GM10266 (cell line): ENCODE measurements around the gene P2RY8.

Experiments used
- DNase-seq: peaks from one replicate; pipeline ENCODE4 v3.0.0; 2012; ENCODE audit errors: extremely low spot score
- CTCF ChIP-seq: IDR thresholded peaks from 2 replicates; pipeline ENCODE4 v1.5.1; 2012; ENCODE audit warnings: mild to moderate bottlenecking, low read depth; ENCODE audit not compliant: control insufficient read depth, insufficient read depth; ENCODE audit errors: missing control alignments

Gene P2RY8

GRCh38 chrX:1506916-1507315 lies 30.1 kb downstream of the P2RY8 start:
- no peak for TF ChIP-seq CTCF
- DNase-seq, result no peak

- TF ChIP-seq CTCF, result no peak
- no peak for DNase-seq
Measured at GRCh38 chrX:1502853-1503252, 34.1 kb downstream of the P2RY8 start.

GRCh38 chrX:1502241-1502640 lies 34.7 kb downstream of the P2RY8 start:
- DNase-seq, result peak; percentile 62
- TF ChIP-seq CTCF, result no peak

GRCh38 chrX:1500701-1501624 lies 36.0 kb downstream of the P2RY8 start:
- no peak for TF ChIP-seq CTCF

GRCh38 chrX:1496076-1496475 lies 40.9 kb downstream of the P2RY8 start:
- no peak for DNase-seq
- TF ChIP-seq CTCF, result no peak

More at GRCh38 chrX:1500701-1501624, 36.0 kb downstream of the P2RY8 start:
- DNase-seq, result peak; percentile 62

GRCh38 chrX:1493877-1494510 lies 43.0 kb downstream of the P2RY8 start:
- no peak for DNase-seq
- no peak for TF ChIP-seq CTCF

GRCh38 chrX:1493412-1493811 lies 43.6 kb downstream of the P2RY8 start:
- DNase-seq, result no peak
- TF ChIP-seq CTCF, result no peak
